Esophagus muscularis mucosa (tissue), 4 donors: Measurements from ENCODE around the gene GRK3.
A peak's percentile ranks its signal among the peaks of the same experiment; 100 is the strongest.

Experiments used
- EP300 ChIP-seq: sonication (generic); formaldehyde crosslinking; IDR thresholded peaks from one replicate; pipeline ENCODE4 v1.6.1; 2017; ENCODE audit warnings: antibody characterized with exemption
- POLR2A ChIP-seq: fragments of 450-650 bp; IDR thresholded peaks from one replicate; pipeline ENCODE4 v1.6.1; 2017; ENCODE audit warnings: antibody characterized with exemption, moderate library complexity, mild to moderate bottlenecking, low read depth
- POLR2AphosphoS5 ChIP-seq, 2 donors: sonication (generic); formaldehyde crosslinking; IDR thresholded peaks; one replicate each; pipeline ENCODE4 v1.6.1; 2017; ENCODE audit warnings: antibody characterized with exemption in 2 of 2
- TF ChIP-seq, protein P1 (sequence below), 3 experiments: fragments of 200-600 bp in 2 of 3; fragments of 450-650 bp in 1 of 3; sonication (generic) in 2 of 3; IDR thresholded peaks; one replicate each; pipeline ENCODE4 v1.5.1; 2017 to 2019; ENCODE audit warnings: antibody characterized with exemption in 3 of 3, mild to moderate bottlenecking in 2 of 3, moderate library complexity in 1 of 3

DNA sequence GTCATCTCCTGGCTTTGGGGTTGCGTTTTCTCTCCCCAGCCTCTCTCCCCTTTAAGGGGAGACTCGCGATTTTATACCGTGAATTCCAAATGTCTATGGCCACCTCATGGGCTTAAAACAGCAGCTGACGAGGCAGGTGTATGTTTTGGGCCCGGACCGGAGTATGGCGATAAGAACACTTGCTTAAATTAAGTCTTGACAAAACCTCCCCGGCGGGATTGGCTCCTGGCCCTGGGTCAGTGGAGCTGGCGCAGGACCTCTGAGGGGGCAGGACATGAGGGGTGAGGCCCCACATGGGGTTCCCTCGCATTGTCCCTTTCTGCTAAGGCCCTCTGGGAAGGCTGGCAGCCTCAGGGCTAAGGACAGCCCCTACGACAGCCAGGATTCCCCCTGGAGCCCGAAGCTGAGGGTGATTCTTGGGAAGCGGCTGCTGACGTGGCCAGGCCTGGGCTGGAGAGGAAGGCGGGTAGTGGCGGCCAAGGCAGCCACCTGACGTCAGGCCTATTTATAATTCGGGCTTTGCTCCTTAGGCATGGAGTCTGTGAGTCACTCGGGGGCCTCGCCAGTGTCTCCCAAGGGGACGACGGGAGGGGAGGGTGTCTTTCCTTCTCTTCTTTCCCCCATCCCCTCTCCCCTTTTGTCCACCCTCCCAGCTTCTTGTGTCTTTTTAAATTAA lies 190.2 kb downstream of the GRK3 start:
- TF ChIP-seq POLR2AphosphoS5 (IDR thresholded peaks at IDR 0.05) = peak in 1 of 2 donors; percentile 54
- TF ChIP-seq, protein P1, sequence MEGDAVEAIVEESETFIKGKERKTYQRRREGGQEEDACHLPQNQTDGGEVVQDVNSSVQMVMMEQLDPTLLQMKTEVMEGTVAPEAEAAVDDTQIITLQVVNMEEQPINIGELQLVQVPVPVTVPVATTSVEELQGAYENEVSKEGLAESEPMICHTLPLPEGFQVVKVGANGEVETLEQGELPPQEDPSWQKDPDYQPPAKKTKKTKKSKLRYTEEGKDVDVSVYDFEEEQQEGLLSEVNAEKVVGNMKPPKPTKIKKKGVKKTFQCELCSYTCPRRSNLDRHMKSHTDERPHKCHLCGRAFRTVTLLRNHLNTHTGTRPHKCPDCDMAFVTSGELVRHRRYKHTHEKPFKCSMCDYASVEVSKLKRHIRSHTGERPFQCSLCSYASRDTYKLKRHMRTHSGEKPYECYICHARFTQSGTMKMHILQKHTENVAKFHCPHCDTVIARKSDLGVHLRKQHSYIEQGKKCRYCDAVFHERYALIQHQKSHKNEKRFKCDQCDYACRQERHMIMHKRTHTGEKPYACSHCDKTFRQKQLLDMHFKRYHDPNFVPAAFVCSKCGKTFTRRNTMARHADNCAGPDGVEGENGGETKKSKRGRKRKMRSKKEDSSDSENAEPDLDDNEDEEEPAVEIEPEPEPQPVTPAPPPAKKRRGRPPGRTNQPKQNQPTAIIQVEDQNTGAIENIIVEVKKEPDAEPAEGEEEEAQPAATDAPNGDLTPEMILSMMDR (IDR thresholded peaks at IDR 0.05) = no peak
- TF ChIP-seq POLR2A = no peak
- TF ChIP-seq EP300 = no peak
